SK-N-SH (cell line): ENCODE data around the gene MED7. TPM values are rescaled to one million over a fixed set of nuclear protein-coding genes. Genes with fewer than 3 reads are reported as not detected.

Experiments used
- CTCF ChIA-PET: fragments of 300-600, 350-600 bp; formaldehyde crosslinking; extraction: SDS; loops from one replicate; lab custom pipeline; 2021; lab: Yijun Ruan, JAX
- POLR2A ChIA-PET: fragments of 350-600 bp; sonication (Branson Sonifier 250); formaldehyde crosslinking; extraction: SDS; loops from one replicate; lab custom pipeline; 2020; ENCODE audit warnings: antibody characterized with exemption, inconsistent platforms; lab: Yijun Ruan, JAX
- DNase-seq: peaks from one replicate; pipeline ENCODE4 v3.0.0; 2012
- H2AFZ ChIP-seq: fragments of 200-600 bp; sonication (generic); 2 replicates; pipeline ENCODE4 v1.8.1; 2016; ENCODE audit warnings: antibody characterized with exemption, mild to moderate bottlenecking, low read depth
- H3F3A ChIP-seq: fragments of 200-600 bp; sonication (generic); replicated peaks from 2 replicates; pipeline ENCODE3; 2016; ENCODE audit warnings: antibody characterized with exemption, mild to moderate bottlenecking; ENCODE audit not compliant: insufficient read depth
- H3K27ac ChIP-seq, 2 experiments: fragments of 200-500 bp in 1 of 2; fragments of 200-600 bp in 1 of 2; sonication (Bioruptor generic) in 1 of 2; sonication (generic), shearing (Covaris generic) in 1 of 2; 2 replicates each; pipeline versions ENCODE4 v1.5.1 to v1.6.1; 2014 to 2016; ENCODE audit warnings: low read depth in 2 of 2, inconsistent platforms in 1 of 2, low read length in 1 of 2, mild to moderate bottlenecking in 1 of 2, mixed read lengths in 1 of 2
- H3K27me3 ChIP-seq: fragments of 200-600 bp; sonication (generic), shearing (Covaris generic); 2 replicates; pipeline ENCODE4 v1.6.1; 2016; ENCODE audit warnings: mixed run types; ENCODE audit not compliant: insufficient read depth
- H3K36me3 ChIP-seq, 2 experiments: fragments of 200-500 bp in 1 of 2; fragments of 200-600 bp in 1 of 2; sonication (Bioruptor generic) in 1 of 2; sonication (generic) in 1 of 2; replicated peaks in 1 of 2; 2 replicates each; pipeline versions ENCODE3 to v1.5.1; 2014 to 2016; ENCODE audit warnings: low read length in 1 of 2, mild to moderate bottlenecking in 1 of 2; ENCODE audit not compliant: insufficient read depth in 2 of 2, control insufficient read depth in 1 of 2
- H3K4me1 ChIP-seq, 2 experiments: fragments of 200-500 bp in 1 of 2; fragments of 200-600 bp in 1 of 2; sonication (Bioruptor generic) in 1 of 2; sonication (generic), shearing (Covaris generic) in 1 of 2; 2 replicates each; pipeline versions ENCODE4 v1.5.1 to v1.6.1; 2014 to 2016; ENCODE audit warnings: low read depth in 1 of 2, low read length in 1 of 2, mixed run types in 1 of 2; ENCODE audit not compliant: insufficient read depth in 2 of 2, control insufficient read depth in 1 of 2
- H3K4me2 ChIP-seq: fragments of 200-600 bp; sonication (generic), shearing (Covaris generic); 2 replicates; pipeline ENCODE4 v1.6.1; 2017; ENCODE audit warnings: mixed run types
- H3K4me3 ChIP-seq, 2 experiments: fragments of 200-500 bp in 1 of 2; fragments of 200-600 bp in 1 of 2; sonication (Bioruptor generic) in 1 of 2; sonication (generic), shearing (Covaris generic) in 1 of 2; 2 replicates each; pipeline versions ENCODE4 v1.5.1 to v1.8.1; 2014 to 2016; ENCODE audit warnings: low read depth in 2 of 2, inconsistent platforms in 1 of 2, low read length in 1 of 2, mild to moderate bottlenecking in 1 of 2, mixed read lengths in 1 of 2, moderate library complexity in 1 of 2
- H3K79me2 ChIP-seq: fragments of 200-600 bp; sonication (generic); 2 replicates; pipeline ENCODE4 v1.8.1; 2017; ENCODE audit warnings: mild to moderate bottlenecking; ENCODE audit not compliant: insufficient read depth
- H3K9ac ChIP-seq: fragments of 200-600 bp; sonication (generic); 2 replicates; pipeline ENCODE4 v1.6.1; 2017; ENCODE audit warnings: mixed run types
- H3K9me2 ChIP-seq: fragments of 200-600 bp; sonication (generic); 2 replicates; pipeline ENCODE4 v1.6.1; 2017; ENCODE audit warnings: mixed run types
- H3K9me3 ChIP-seq: fragments of 200-600 bp; sonication (generic); 2 replicates; pipeline ENCODE4 v1.6.1; 2017; ENCODE audit warnings: mixed run types, mild to moderate bottlenecking, moderate library complexity
- H4K20me1 ChIP-seq: fragments of 200-600 bp; sonication (generic); 2 replicates; pipeline ENCODE4 v1.6.1; 2017; ENCODE audit warnings: mild to moderate bottlenecking, mixed run types; ENCODE audit not compliant: insufficient read depth
- GATA2 ChIP-seq: sonication (generic); formaldehyde crosslinking; IDR thresholded peaks from 2 replicates; pipeline ENCODE4 v1.5.0; 2020; ENCODE audit warnings: mild to moderate bottlenecking, missing genetic modification reagents
- JUND ChIP-seq: IDR thresholded peaks from 2 replicates; pipeline ENCODE4 v1.4.0; 2012
- MXI1 ChIP-seq: IDR thresholded peaks from 2 replicates; pipeline ENCODE4 v1.6.1; 2012; ENCODE audit warnings: mild to moderate bottlenecking, low read depth, low read length, improper control_type of control experiment
- NFIC ChIP-seq: IDR thresholded peaks from 2 replicates; pipeline ENCODE4 v1.4.0; 2012; ENCODE audit warnings: borderline replicate concordance
- POLR2AphosphoS5 ChIP-seq: IDR thresholded peaks from 2 replicates; pipeline ENCODE4 v1.6.1; 2012; ENCODE audit warnings: low read depth, low read length
- SMC3 ChIP-seq: IDR thresholded peaks from 2 replicates; pipeline ENCODE4 v1.6.1; 2012; ENCODE audit warnings: low read depth, low read length, improper control_type of control experiment
- TAF1 ChIP-seq: IDR thresholded peaks from 2 replicates; pipeline ENCODE4 v1.6.1; 2012; ENCODE audit warnings: low read depth, mild to moderate bottlenecking, low read length, moderate library complexity, borderline replicate concordance
- TEAD4 ChIP-seq: IDR thresholded peaks from 2 replicates; pipeline ENCODE4 v1.4.0; 2012; ENCODE audit warnings: mild to moderate bottlenecking, borderline replicate concordance; ENCODE audit not compliant: insufficient read depth
- WGBS: methylation state at CpG from one replicate; pipeline ENCODE4 v1.1.6; 2017; ENCODE audit warnings: low lambda C conversion rate; 5-methylcytosine and 5-hydroxymethylcytosine counted together
- polyA plus RNA-seq, 3 experiments: library from polyadenylated mRNA; depleted of rRNA; stranded (reverse); fragments of >200 nt; gene quantifications; 2 replicates each; pipeline ENCODE4 v1.2.3, GENCODE V29; 2012
- TF ChIP-seq, protein P1 (sequence below): fragments of 200-600 bp; sonication (generic); IDR thresholded peaks from 2 replicates; pipeline ENCODE4 v1.6.1; 2017; ENCODE audit warnings: antibody characterized with exemption, mild to moderate bottlenecking, moderate library complexity
- TF ChIP-seq, protein P2 (sequence below): fragments of 150-350 bp; IDR thresholded peaks from 2 replicates; pipeline ENCODE4 v1.6.1; 2016; ENCODE audit warnings: mild to moderate bottlenecking, low read depth, low read length
- TF ChIP-seq, protein P3 (sequence below): IDR thresholded peaks from 2 replicates; pipeline ENCODE4; 2012
- TF ChIP-seq, protein P4 (sequence below): IDR thresholded peaks from 2 replicates; pipeline ENCODE4 v1.6.1; 2012; ENCODE audit warnings: mild to moderate bottlenecking, low read depth, low read length, moderate library complexity
- TF ChIP-seq, protein P5 (sequence below): IDR thresholded peaks from 2 replicates; pipeline ENCODE4 v1.4.0; 2012; ENCODE audit warnings: low read depth, borderline replicate concordance

The MED7 gene
- polyA plus RNA-seq, 1 of the 3 experiments (the other 2 are of a cell fraction) = 5.3 TPM

DNA sequence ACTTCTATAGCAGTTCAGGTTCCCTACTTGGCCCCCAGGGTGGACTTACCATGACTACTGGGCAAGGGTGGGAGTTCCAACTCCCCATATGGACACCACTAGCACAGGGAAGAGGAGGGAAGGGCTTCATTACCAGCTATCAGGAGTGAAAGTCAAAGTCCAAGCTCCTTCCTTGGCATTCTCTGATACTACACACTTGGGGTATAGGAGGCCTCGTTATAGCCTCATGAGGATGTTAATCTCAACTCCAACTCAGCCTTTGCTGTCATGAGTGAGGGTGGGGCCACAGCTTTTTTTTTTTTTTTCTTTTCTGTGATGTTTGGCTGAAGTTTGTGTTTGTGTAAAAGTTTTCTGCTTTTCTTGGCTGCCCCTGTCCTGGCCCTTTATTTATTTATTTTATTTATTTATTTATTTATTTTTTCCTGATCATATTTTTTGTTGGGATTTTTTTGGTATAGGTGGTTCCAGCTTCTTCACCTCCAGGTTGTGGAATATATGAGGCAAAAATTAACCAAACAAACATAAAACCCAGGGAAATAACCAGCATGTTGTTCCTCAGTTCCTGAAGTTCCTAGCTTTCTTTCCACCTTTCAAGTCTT lies 14.7 kb upstream of the MED7 start (continued):
- no peak for TF ChIP-seq TEAD4
- TF ChIP-seq, protein P1, sequence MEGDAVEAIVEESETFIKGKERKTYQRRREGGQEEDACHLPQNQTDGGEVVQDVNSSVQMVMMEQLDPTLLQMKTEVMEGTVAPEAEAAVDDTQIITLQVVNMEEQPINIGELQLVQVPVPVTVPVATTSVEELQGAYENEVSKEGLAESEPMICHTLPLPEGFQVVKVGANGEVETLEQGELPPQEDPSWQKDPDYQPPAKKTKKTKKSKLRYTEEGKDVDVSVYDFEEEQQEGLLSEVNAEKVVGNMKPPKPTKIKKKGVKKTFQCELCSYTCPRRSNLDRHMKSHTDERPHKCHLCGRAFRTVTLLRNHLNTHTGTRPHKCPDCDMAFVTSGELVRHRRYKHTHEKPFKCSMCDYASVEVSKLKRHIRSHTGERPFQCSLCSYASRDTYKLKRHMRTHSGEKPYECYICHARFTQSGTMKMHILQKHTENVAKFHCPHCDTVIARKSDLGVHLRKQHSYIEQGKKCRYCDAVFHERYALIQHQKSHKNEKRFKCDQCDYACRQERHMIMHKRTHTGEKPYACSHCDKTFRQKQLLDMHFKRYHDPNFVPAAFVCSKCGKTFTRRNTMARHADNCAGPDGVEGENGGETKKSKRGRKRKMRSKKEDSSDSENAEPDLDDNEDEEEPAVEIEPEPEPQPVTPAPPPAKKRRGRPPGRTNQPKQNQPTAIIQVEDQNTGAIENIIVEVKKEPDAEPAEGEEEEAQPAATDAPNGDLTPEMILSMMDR = no peak
- no peak for TF ChIP-seq NFIC
- TF ChIP-seq, protein P2, sequence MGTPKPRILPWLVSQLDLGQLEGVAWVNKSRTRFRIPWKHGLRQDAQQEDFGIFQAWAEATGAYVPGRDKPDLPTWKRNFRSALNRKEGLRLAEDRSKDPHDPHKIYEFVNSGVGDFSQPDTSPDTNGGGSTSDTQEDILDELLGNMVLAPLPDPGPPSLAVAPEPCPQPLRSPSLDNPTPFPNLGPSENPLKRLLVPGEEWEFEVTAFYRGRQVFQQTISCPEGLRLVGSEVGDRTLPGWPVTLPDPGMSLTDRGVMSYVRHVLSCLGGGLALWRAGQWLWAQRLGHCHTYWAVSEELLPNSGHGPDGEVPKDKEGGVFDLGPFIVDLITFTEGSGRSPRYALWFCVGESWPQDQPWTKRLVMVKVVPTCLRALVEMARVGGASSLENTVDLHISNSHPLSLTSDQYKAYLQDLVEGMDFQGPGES = no peak
- TF ChIP-seq MXI1 = no peak
- TF ChIP-seq SMC3 = no peak
- TF ChIP-seq GATA2 (CRISPR knock-in tag) = no peak
- TF ChIP-seq, all 33 proteins: peak for 0

DNA sequence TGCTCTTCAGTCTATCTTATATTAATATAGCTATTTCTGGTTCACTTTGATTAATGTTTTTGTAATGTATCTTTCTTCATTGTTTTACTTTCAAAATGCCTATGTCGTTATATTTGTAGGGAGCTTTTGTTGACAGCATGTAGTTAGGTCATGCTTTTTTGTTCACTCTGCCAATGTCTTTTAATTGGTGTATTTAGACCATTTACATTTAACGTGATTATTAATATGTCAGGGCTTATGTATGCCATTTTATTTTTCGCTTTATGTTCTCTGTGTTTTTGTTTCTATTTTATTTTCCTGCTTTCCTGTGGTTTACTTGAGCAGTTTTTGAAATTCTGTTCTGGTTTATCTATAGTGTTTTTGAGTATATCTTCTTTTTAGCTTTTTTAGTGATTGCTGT lies 12.6 kb upstream of the MED7 start:
- Histone ChIP-seq H4K20me1 (no peaks in the 10 kb centered on the region), H2AFZ (no peak overlapping the region), H3K4me3 (no peak overlapping the region), H3K27ac (no peak overlapping the region), H3K4me2 (no peak overlapping the region), H3K79me2 (no peaks in the 10 kb centered on the region), H3K9me2 (no peaks in the 10 kb centered on the region), H3K27me3 (peaks cover 5% of the 10 kb centered on the region; the same call in 1 of the 2 replicates), H3K36me3 (no peaks in the 10 kb centered on the region), H3F3A (no peaks in the 10 kb centered on the region), H3K4me1 (no peaks in the 10 kb centered on the region), H3K9me3 (no peaks in the 10 kb centered on the region), H3K9ac (no peak overlapping the region)
- DNase-seq = no peak
- CTCF ChIA-PET = no interaction called here
- TF ChIP-seq JUND = no peak
- TF ChIP-seq, protein P3, sequence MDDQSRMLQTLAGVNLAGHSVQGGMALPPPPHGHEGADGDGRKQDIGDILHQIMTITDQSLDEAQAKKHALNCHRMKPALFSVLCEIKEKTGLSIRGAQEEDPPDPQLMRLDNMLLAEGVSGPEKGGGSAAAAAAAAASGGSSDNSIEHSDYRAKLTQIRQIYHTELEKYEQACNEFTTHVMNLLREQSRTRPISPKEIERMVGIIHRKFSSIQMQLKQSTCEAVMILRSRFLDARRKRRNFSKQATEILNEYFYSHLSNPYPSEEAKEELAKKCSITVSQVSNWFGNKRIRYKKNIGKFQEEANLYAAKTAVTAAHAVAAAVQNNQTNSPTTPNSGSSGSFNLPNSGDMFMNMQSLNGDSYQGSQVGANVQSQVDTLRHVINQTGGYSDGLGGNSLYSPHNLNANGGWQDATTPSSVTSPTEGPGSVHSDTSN = no peak
- TF ChIP-seq, protein P4, sequence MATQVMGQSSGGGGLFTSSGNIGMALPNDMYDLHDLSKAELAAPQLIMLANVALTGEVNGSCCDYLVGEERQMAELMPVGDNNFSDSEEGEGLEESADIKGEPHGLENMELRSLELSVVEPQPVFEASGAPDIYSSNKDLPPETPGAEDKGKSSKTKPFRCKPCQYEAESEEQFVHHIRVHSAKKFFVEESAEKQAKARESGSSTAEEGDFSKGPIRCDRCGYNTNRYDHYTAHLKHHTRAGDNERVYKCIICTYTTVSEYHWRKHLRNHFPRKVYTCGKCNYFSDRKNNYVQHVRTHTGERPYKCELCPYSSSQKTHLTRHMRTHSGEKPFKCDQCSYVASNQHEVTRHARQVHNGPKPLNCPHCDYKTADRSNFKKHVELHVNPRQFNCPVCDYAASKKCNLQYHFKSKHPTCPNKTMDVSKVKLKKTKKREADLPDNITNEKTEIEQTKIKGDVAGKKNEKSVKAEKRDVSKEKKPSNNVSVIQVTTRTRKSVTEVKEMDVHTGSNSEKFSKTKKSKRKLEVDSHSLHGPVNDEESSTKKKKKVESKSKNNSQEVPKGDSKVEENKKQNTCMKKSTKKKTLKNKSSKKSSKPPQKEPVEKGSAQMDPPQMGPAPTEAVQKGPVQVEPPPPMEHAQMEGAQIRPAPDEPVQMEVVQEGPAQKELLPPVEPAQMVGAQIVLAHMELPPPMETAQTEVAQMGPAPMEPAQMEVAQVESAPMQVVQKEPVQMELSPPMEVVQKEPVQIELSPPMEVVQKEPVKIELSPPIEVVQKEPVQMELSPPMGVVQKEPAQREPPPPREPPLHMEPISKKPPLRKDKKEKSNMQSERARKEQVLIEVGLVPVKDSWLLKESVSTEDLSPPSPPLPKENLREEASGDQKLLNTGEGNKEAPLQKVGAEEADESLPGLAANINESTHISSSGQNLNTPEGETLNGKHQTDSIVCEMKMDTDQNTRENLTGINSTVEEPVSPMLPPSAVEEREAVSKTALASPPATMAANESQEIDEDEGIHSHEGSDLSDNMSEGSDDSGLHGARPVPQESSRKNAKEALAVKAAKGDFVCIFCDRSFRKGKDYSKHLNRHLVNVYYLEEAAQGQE = no peak
- no peak for TF ChIP-seq MXI1
- no peak for TF ChIP-seq POLR2AphosphoS5
- no peak for TF ChIP-seq TAF1
- TF ChIP-seq, protein P5, sequence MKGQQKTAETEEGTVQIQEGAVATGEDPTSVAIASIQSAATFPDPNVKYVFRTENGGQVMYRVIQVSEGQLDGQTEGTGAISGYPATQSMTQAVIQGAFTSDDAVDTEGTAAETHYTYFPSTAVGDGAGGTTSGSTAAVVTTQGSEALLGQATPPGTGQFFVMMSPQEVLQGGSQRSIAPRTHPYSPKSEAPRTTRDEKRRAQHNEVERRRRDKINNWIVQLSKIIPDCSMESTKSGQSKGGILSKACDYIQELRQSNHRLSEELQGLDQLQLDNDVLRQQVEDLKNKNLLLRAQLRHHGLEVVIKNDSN = no peak
- POLR2A ChIA-PET = no interaction called here
- 52% methylated on average over 3 of the region's 3 CpGs for WGBS
